WTC11 (cell line): ENCODE measurements around the gene DDX28. TPM values are rescaled to one million over a fixed set of nuclear protein-coding genes. Genes with fewer than 3 reads are reported as not detected.

Experiments
- ATAC-seq: fragments of 200-7000 bp; cut with Tn5 transposase; 2 replicates; pipeline ENCODE4 v1.10.0; 2021; ENCODE audit warnings: mild to moderate bottlenecking, moderate library complexity
- CTCF ChIA-PET: fragments of 300-600 bp; sonication (Branson Sonifier 250); formaldehyde crosslinking; loops from one replicate; lab custom pipeline; 2021; ENCODE audit warnings: antibody characterized with exemption; lab: Charles Lee
- POLR2A ChIA-PET: fragments of 350-600 bp; sonication (Branson Sonifier 250); formaldehyde crosslinking; loops from one replicate; lab custom pipeline; 2021; ENCODE audit warnings: antibody characterized with exemption; lab: Charles Lee
- DNase-seq: peaks from one replicate; pipeline ENCODE4 v3.0.0; 2021; ENCODE audit warnings: low spot score
- H3K27ac Mint-ChIP-seq: 2 replicates; pipeline ENCODE4 v1.8.0; 2021; ENCODE audit warnings: mixed read lengths
- H3K27me3 Mint-ChIP-seq: 2 replicates; pipeline ENCODE4 v1.8.0; 2021; ENCODE audit warnings: low read depth, mild to moderate bottlenecking, moderate library complexity, mixed read lengths
- H3K36me3 Mint-ChIP-seq: 2 replicates; pipeline ENCODE4 v1.8.0; 2021; ENCODE audit warnings: mixed read lengths
- H3K4me1 Mint-ChIP-seq: 2 replicates; pipeline ENCODE4 v1.8.0; 2022; ENCODE audit warnings: mixed read lengths
- H3K4me3 Mint-ChIP-seq: 2 replicates; pipeline ENCODE4 v1.8.0; 2021; ENCODE audit warnings: mild to moderate bottlenecking, moderate library complexity, mixed read lengths
- H3K9me3 Mint-ChIP-seq: 2 replicates; pipeline ENCODE4 v1.8.0; 2021; ENCODE audit warnings: mixed read lengths
- CREM ChIP-seq: sonication (generic); formaldehyde crosslinking; IDR thresholded peaks from 2 replicates; pipeline ENCODE4 v1.8.1; 2022; ENCODE audit warnings: mild to moderate bottlenecking, missing genetic modification reagents, moderate library complexity
- GABPB1 ChIP-seq: sonication (generic); formaldehyde crosslinking; IDR thresholded peaks from 2 replicates; pipeline ENCODE4 v1.8.1; 2023; ENCODE audit warnings: mild to moderate bottlenecking, missing genetic modification reagents
- IRF1 ChIP-seq: sonication (generic); formaldehyde crosslinking; IDR thresholded peaks from 2 replicates; pipeline ENCODE4 v1.8.0; 2023; ENCODE audit warnings: missing genetic modification reagents
- IRF2 ChIP-seq: sonication (generic); formaldehyde crosslinking; IDR thresholded peaks from 2 replicates; pipeline ENCODE4 v1.8.0; 2022; ENCODE audit warnings: low read depth, missing genetic modification reagents, borderline replicate concordance
- MXD4 ChIP-seq: fragments of 250-450 bp; sonication (Bioruptor Pico); IDR thresholded peaks from 2 replicates; pipeline ENCODE4 v1.8.0; 2021; ENCODE audit warnings: mild to moderate bottlenecking, moderate library complexity, borderline replicate concordance
- NFATC4 ChIP-seq: fragments of 250-450 bp; sonication (Bioruptor Pico); IDR thresholded peaks from 2 replicates; pipeline ENCODE4 v1.9.0; 2021; ENCODE audit warnings: mild to moderate bottlenecking
- NFYB ChIP-seq: sonication (generic); formaldehyde crosslinking; conservative IDR thresholded peaks from 2 replicates; pipeline ENCODE4 v1.8.0; 2022; ENCODE audit warnings: low read depth, missing genetic modification reagents
- NR1H2 ChIP-seq: sonication (generic); formaldehyde crosslinking; IDR thresholded peaks from 2 replicates; pipeline ENCODE4 v1.9.0; 2021; ENCODE audit warnings: mild to moderate bottlenecking, moderate library complexity, missing genetic modification reagents
- RELA ChIP-seq: sonication (generic); formaldehyde crosslinking; IDR thresholded peaks from 2 replicates; pipeline ENCODE4 v1.8.1; 2022; ENCODE audit warnings: missing genetic modification reagents, mild to moderate bottlenecking, borderline replicate concordance
- SMAD3 ChIP-seq: sonication (generic); formaldehyde crosslinking; IDR thresholded peaks from 2 replicates; pipeline ENCODE4 v1.8.0; 2022; ENCODE audit warnings: missing genetic modification reagents, mild to moderate bottlenecking, borderline replicate concordance
- SMAD4 ChIP-seq: sonication (generic); formaldehyde crosslinking; IDR thresholded peaks from 2 replicates; pipeline ENCODE4 v1.8.0; 2022; ENCODE audit warnings: mild to moderate bottlenecking, missing genetic modification reagents
- TCF7 ChIP-seq: sonication (generic); formaldehyde crosslinking; IDR thresholded peaks from 2 replicates; pipeline ENCODE4 v1.8.0; 2022; ENCODE audit warnings: mild to moderate bottlenecking, low read depth, missing genetic modification reagents, moderate library complexity
- TEAD4 ChIP-seq: sonication (generic); formaldehyde crosslinking; IDR thresholded peaks from 2 replicates; pipeline ENCODE4 v1.8.0; 2022; ENCODE audit warnings: mild to moderate bottlenecking, missing genetic modification reagents
- USF1 ChIP-seq: sonication (generic); formaldehyde crosslinking; IDR thresholded peaks from 2 replicates; pipeline ENCODE4 v1.8.0; 2022; ENCODE audit warnings: mild to moderate bottlenecking, missing genetic modification reagents
- ZNF138 ChIP-seq: sonication (generic); formaldehyde crosslinking; conservative IDR thresholded peaks from 2 replicates; pipeline ENCODE4 v1.8.1; 2022; ENCODE audit warnings: mild to moderate bottlenecking, moderate library complexity, missing genetic modification reagents
- ZNF219 ChIP-seq: sonication (generic); formaldehyde crosslinking; IDR thresholded peaks from 2 replicates; pipeline ENCODE4 v1.8.0; 2023; ENCODE audit warnings: missing genetic modification reagents, mild to moderate bottlenecking, borderline replicate concordance
- ZNF263 ChIP-seq: sonication (generic); formaldehyde crosslinking; IDR thresholded peaks from 2 replicates; pipeline ENCODE4 v1.8.1; 2022; ENCODE audit warnings: low read depth, mild to moderate bottlenecking, moderate library complexity, missing genetic modification reagents
- ZNF281 ChIP-seq: sonication (generic); formaldehyde crosslinking; IDR thresholded peaks from 2 replicates; pipeline ENCODE4 v1.8.0; 2023; ENCODE audit warnings: mild to moderate bottlenecking, missing genetic modification reagents
- ZNF317 ChIP-seq: sonication (generic); formaldehyde crosslinking; IDR thresholded peaks from 2 replicates; pipeline ENCODE4 v1.8.1; 2023; ENCODE audit warnings: low read depth, mild to moderate bottlenecking, moderate library complexity, missing genetic modification reagents, borderline replicate concordance
- ZNF416 ChIP-seq: fragments of 250-450 bp; sonication (Bioruptor Pico); IDR thresholded peaks from 2 replicates; pipeline ENCODE4 v1.9.0; 2021; ENCODE audit warnings: mild to moderate bottlenecking, inconsistent platforms
- ZNF425 ChIP-seq: fragments of 250-450 bp; sonication (Bioruptor Pico); conservative IDR thresholded peaks from 2 replicates; pipeline ENCODE4 v1.9.0; 2021; ENCODE audit warnings: mild to moderate bottlenecking
- ZNF671 ChIP-seq: fragments of 250-450 bp; sonication (Bioruptor Pico); IDR thresholded peaks from 2 replicates; pipeline ENCODE4 v1.8.0; 2021; ENCODE audit warnings: mild to moderate bottlenecking
- ZSCAN18 ChIP-seq: fragments of 250-450 bp; sonication (Bioruptor Pico); IDR thresholded peaks from 2 replicates; pipeline ENCODE4 v2.1.2; 2022; ENCODE audit warnings: mild to moderate bottlenecking, moderate library complexity
- total RNA-seq: library from RNA; stranded (reverse); gene quantifications from 3 replicates; pipeline ENCODE4 v1.2.3, GENCODE V29; 2021
- TF ChIP-seq, protein P1 (sequence below): fragments of 250-450 bp; sonication (Bioruptor Pico); IDR thresholded peaks from 2 replicates; pipeline ENCODE4 v1.9.0; 2021; ENCODE audit warnings: moderate library complexity, mild to moderate bottlenecking, inconsistent platforms, borderline replicate concordance
- TF ChIP-seq, protein P2 (sequence below): sonication (generic); formaldehyde crosslinking; IDR thresholded peaks from 2 replicates; pipeline ENCODE4 v1.8.0; 2022; ENCODE audit warnings: missing genetic modification reagents

The DDX28 gene
- total RNA-seq, 1 experiment from 2014 or later: 15.2 TPM

DNA sequence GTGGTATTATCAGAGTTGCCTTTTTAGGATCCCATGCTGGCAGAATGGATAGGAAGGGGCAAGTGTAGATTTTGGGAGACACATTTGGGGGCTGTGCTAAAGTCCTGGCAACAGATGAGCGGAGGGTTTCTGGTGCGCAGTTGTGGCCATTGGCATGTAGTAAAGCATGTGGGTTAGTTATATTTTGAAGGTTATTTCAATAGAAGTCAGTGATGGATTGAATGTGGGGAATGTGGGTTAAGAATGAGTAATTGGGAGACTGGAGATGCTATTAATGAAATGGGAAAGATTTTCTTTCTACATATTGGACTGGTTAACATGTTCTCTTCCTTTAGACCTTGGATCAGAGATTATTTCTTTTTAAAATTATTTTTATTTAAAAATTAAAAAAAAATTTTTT, 10.1 kb upstream of the DDX28 start:
- Mint-ChIP-seq H3K36me3 (peaks cover 6% of the 10 kb centered on the region; the same call in 1 of the 2 replicates), H3K4me3 (no peak overlapping the region), H3K27me3 (no peaks in the 10 kb centered on the region), H3K27ac (no peak overlapping the region), H3K4me1 (no peaks in the 10 kb centered on the region), H3K9me3 (no peaks in the 10 kb centered on the region)
- CTCF ChIA-PET: no interaction called here
- ATAC-seq (no peak), DNase-seq (no peak)
- TF ChIP-seq ZNF416 (CRISPR knock-in tag) (no peak), ZNF425 (CRISPR knock-in tag) (no peak), TCF7 (CRISPR knock-in tag) (no peak), ZNF317 (no peak), SMAD4 (CRISPR knock-in tag) (no peak), IRF2 (CRISPR knock-in tag) (no peak), ZNF138 (CRISPR knock-in tag) (no peak), NFATC4 (CRISPR knock-in tag) (no peak), TEAD4 (CRISPR knock-in tag) (no peak), IRF1 (CRISPR knock-in tag) (no peak), ZNF263 (CRISPR knock-in tag) (no peak), GABPB1 (CRISPR knock-in tag) (no peak), NR1H2 (no peak)
- TF ChIP-seq, protein P1, sequence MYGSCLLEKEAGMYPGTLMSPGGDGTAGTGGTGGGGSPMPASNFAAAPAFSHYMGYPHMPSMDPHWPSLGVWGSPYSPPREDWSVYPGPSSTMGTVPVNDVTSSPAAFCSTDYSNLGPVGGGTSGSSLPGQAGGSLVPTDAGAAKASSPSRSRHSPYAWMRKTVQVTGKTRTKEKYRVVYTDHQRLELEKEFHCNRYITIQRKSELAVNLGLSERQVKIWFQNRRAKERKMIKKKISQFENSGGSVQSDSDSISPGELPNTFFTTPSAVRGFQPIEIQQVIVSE: no peak
- POLR2A ChIA-PET: no interaction called here

- CTCF ChIA-PET: no interaction called here
- Mint-ChIP-seq H3K4me3 (no peak overlapping the region), H3K4me1 (no peaks in the 10 kb centered on the region), H3K9me3 (no peaks in the 10 kb centered on the region), H3K27ac (no peak overlapping the region), H3K27me3 (no peaks in the 10 kb centered on the region), H3K36me3 (peaks cover 11% of the 10 kb centered on the region; the same call in 1 of the 2 replicates)
- POLR2A ChIA-PET: no interaction called here
- no peak for DNase-seq
- no peak for ATAC-seq
- TF ChIP-seq CREM (no peak), ZNF671 (CRISPR knock-in tag) (no peak), ZNF281 (no peak), ZNF138 (CRISPR knock-in tag) (no peak), SMAD3 (CRISPR knock-in tag) (no peak), RELA (CRISPR knock-in tag) (no peak), MXD4 (CRISPR knock-in tag) (no peak), NFYB (CRISPR knock-in tag) (no peak), ZSCAN18 (CRISPR knock-in tag) (no peak), USF1 (CRISPR knock-in tag) (no peak), ZNF219 (CRISPR knock-in tag) (no peak)
- TF ChIP-seq, protein P2, sequence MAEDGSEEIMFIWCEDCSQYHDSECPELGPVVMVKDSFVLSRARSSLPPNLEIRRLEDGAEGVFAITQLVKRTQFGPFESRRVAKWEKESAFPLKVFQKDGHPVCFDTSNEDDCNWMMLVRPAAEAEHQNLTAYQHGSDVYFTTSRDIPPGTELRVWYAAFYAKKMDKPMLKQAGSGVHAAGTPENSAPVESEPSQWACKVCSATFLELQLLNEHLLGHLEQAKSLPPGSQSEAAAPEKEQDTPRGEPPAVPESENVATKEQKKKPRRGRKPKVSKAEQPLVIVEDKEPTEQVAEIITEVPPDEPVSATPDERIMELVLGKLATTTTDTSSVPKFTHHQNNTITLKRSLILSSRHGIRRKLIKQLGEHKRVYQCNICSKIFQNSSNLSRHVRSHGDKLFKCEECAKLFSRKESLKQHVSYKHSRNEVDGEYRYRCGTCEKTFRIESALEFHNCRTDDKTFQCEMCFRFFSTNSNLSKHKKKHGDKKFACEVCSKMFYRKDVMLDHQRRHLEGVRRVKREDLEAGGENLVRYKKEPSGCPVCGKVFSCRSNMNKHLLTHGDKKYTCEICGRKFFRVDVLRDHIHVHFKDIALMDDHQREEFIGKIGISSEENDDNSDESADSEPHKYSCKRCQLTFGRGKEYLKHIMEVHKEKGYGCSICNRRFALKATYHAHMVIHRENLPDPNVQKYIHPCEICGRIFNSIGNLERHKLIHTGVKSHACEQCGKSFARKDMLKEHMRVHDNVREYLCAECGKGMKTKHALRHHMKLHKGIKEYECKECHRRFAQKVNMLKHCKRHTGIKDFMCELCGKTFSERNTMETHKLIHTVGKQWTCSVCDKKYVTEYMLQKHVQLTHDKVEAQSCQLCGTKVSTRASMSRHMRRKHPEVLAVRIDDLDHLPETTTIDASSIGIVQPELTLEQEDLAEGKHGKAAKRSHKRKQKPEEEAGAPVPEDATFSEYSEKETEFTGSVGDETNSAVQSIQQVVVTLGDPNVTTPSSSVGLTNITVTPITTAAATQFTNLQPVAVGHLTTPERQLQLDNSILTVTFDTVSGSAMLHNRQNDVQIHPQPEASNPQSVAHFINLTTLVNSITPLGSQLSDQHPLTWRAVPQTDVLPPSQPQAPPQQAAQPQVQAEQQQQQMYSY (CRISPR knock-in tag): no peak
Observed at GRCh38 chr16:68031951-68032350, 8.9 kb upstream of the DDX28 start.
